ENCODE measurements around the gene SH2D2A. TPM values are rescaled to one million over a fixed set of nuclear protein-coding genes. Genes with fewer than 3 reads are reported as not detected.
A peak's percentile ranks its signal among the peaks of the same experiment; 100 is the strongest.

SH2D2A gene
- polyA plus RNA-seq, 1 of the 3 experiments (the other 2 are of a cell fraction), result not detected

- POLR2A ChIA-PET, result interaction anchor here (0.7 kb wide), 1 partner anchor 161 kb away, joined by 3 read pairs; no protein-coding TSS in a partner anchor
- Histone ChIP-seq H3K9me3 (no peaks in the 10 kb centered on the region), H3F3A (replicated peaks; ENCODE audit: insufficient read depth) (peaks cover 28% of the 10 kb centered on the region), H3K4me1 (ENCODE audit: control insufficient read depth in 1 of 2, insufficient read depth in 2 of 2, low read depth in 1 of 2, low read length in 1 of 2) (peaks cover 9 to 13% of the 10 kb centered on the region in 2 experiments; a peak in 3 of 4 replicates), H3K27me3 (ENCODE audit: insufficient read depth) (no peaks in the 10 kb centered on the region), H3K27ac (ENCODE audit: low read depth in 2 of 2, low read length in 1 of 2) (peak overlapping the region; percentile 2 to 43; a peak in 2 of 4 replicates), H2AFZ (ENCODE audit: low read depth) (no peak overlapping the region), H3K79me2 (ENCODE audit: insufficient read depth) (peaks cover 80% of the 10 kb centered on the region), H4K20me1 (ENCODE audit: insufficient read depth) (peaks cover 50% of the 10 kb centered on the region), H3K36me3 (replicated peaks in 1 of 2; ENCODE audit: control insufficient read depth in 1 of 2, insufficient read depth in 2 of 2, low read length in 1 of 2) (peaks cover 26 to 28% of the 10 kb centered on the region in 2 experiments), H3K9me2 (no peaks in the 10 kb centered on the region), H3K9ac (no peak overlapping the region), H3K4me3 (ENCODE audit: low read depth in 2 of 2, low read length in 1 of 2) (no peak overlapping the region), H3K4me2 (peak overlapping the region; percentile 27; the same call in 1 of the 2 replicates)
- no peak for DNase-seq
- peak; percentile 46; the same call in 1 of the 2 replicates for TF ChIP-seq FOSL2 (IDR thresholded peaks at IDR 0.05; ENCODE audit: borderline replicate concordance, low read depth)
- TF ChIP-seq TCF12 (IDR thresholded peaks at IDR 0.05), result peak; percentile 31; the same call in 1 of the 2 replicates
- no peak for TF ChIP-seq IRF3 (IDR thresholded peaks at IDR 0.05; ENCODE audit: low read depth, low read length)
- TF ChIP-seq PBX3 (IDR thresholded peaks at IDR 0.05), result peak; percentile 44
- peak; percentile 51 for TF ChIP-seq JUND (IDR thresholded peaks at IDR 0.05)
- CTCF ChIA-PET, result interaction anchor here (0.6 to 5.3 kb wide), 12 partner anchors 9 to 146 kb away, joined by 3 to 39 read pairs (median 6); partner anchors contain the start of genes INSRR and NTRK1
Measured at GRCh38 chr1:156781585-156782186, 35.0 kb downstream of the SH2D2A start.

DNA sequence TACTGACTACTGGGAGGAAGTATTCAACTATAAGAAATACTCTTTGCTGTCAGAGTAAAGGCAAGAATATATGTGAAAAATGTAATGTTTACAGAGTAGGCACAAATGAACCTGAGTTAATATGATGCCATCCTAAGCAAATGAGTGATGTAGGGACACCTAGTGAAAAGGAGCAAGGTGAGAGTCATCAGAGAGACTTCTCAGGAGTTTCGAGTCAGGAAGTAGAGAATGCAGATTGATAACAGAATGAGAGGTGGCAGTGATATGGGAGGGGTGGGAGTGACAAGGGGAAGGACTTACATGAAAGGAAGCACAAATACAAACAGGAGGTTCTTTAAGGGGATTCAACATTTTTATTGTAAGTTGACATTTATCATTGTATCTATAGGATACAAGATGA, 39.1 kb downstream of the SH2D2A start:
- H3K4me1 ChIP-seq (ENCODE audit: control insufficient read depth in 1 of 2, insufficient read depth in 2 of 2, low read depth in 1 of 2, low read length in 1 of 2), result peaks cover 21 to 22% of the 10 kb centered on the region in 2 experiments; a peak in 3 of 4 replicates
- no peak for DNase-seq
- H3F3A ChIP-seq (replicated peaks; ENCODE audit: insufficient read depth), result peaks cover 30% of the 10 kb centered on the region
- no peak overlapping the region for H3K4me2 ChIP-seq
- no peak overlapping the region for H3K9ac ChIP-seq
- H2AFZ ChIP-seq (ENCODE audit: low read depth), result no peak overlapping the region
- WGBS (ENCODE audit: low lambda C conversion rate), result 76% methylated on average over 1 of the region's 1 CpG
- H3K27me3 ChIP-seq (ENCODE audit: insufficient read depth), result no peaks in the 10 kb centered on the region
- H3K36me3 ChIP-seq (replicated peaks in 1 of 2; ENCODE audit: control insufficient read depth in 1 of 2, insufficient read depth in 2 of 2, low read length in 1 of 2), result peaks cover 10 to 12% of the 10 kb centered on the region in 2 experiments
- POLR2A ChIA-PET, result interaction anchor here (1.0 kb wide), 1 partner anchor 10 kb away, joined by 3 read pairs; the partner anchor contains the start of gene PRCC
- peak overlapping the region in 1 of 2 experiments; percentile 39; a peak in 1 of 4 replicates for H3K27ac ChIP-seq (ENCODE audit: low read depth in 2 of 2, low read length in 1 of 2)
- H3K4me3 ChIP-seq (ENCODE audit: low read depth in 2 of 2, low read length in 1 of 2), result no peak overlapping the region
- H3K9me3 ChIP-seq, result no peaks in the 10 kb centered on the region
- CTCF ChIA-PET, result interaction anchor here (1.2 to 2.5 kb wide), 6 partner anchors 19 to 151 kb away, joined by 3 to 11 read pairs (median 5); partner anchors contain the start of genes INSRR and NTRK1
- H3K79me2 ChIP-seq (ENCODE audit: insufficient read depth), result peaks cover 93% of the 10 kb centered on the region
- no peaks in the 10 kb centered on the region for H3K9me2 ChIP-seq
- peaks cover 82% of the 10 kb centered on the region for H4K20me1 ChIP-seq (ENCODE audit: insufficient read depth)
- no peak for TF ChIP-seq REST (IDR thresholded peaks at IDR 0.05; ENCODE audit: low read depth, low read length)
- TF ChIP-seq MEF2A (IDR thresholded peaks at IDR 0.05; ENCODE audit: borderline replicate concordance, low read depth), result no peak
- no peak for TF ChIP-seq ELF1 (IDR thresholded peaks at IDR 0.05)
- TF ChIP-seq NRF1 (IDR thresholded peaks at IDR 0.05; ENCODE audit: low read depth, low read length), result no peak
- no peak for TF ChIP-seq RXRA (IDR thresholded peaks at IDR 0.05; ENCODE audit: borderline replicate concordance, low read depth)
- no peak for TF ChIP-seq POLR2AphosphoS5 (IDR thresholded peaks at IDR 0.05; ENCODE audit: low read depth, low read length)
- TF ChIP-seq, protein P1, sequence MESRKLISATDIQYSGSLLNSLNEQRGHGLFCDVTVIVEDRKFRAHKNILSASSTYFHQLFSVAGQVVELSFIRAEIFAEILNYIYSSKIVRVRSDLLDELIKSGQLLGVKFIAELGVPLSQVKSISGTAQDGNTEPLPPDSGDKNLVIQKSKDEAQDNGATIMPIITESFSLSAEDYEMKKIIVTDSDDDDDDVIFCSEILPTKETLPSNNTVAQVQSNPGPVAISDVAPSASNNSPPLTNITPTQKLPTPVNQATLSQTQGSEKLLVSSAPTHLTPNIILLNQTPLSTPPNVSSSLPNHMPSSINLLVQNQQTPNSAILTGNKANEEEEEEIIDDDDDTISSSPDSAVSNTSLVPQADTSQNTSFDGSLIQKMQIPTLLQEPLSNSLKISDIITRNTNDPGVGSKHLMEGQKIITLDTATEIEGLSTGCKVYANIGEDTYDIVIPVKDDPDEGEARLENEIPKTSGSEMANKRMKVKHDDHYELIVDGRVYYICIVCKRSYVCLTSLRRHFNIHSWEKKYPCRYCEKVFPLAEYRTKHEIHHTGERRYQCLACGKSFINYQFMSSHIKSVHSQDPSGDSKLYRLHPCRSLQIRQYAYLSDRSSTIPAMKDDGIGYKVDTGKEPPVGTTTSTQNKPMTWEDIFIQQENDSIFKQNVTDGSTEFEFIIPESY (IDR thresholded peaks at IDR 0.05; ENCODE audit: borderline replicate concordance, low read depth), result no peak
- no peak for TF ChIP-seq FOSL2 (IDR thresholded peaks at IDR 0.05; ENCODE audit: borderline replicate concordance, low read depth)
- no peak for TF ChIP-seq TAF1 (IDR thresholded peaks at IDR 0.05; ENCODE audit: borderline replicate concordance, low read depth, low read length)
- TF ChIP-seq RCOR1 (IDR thresholded peaks at IDR 0.05; ENCODE audit: low read length), result no peak
- TF ChIP-seq NFIC (IDR thresholded peaks at IDR 0.05; ENCODE audit: borderline replicate concordance), result no peak
- TF ChIP-seq IRF3 (IDR thresholded peaks at IDR 0.05; ENCODE audit: low read depth, low read length), result no peak
- no peak for TF ChIP-seq TCF12 (IDR thresholded peaks at IDR 0.05)
- no peak for TF ChIP-seq PBX3 (IDR thresholded peaks at IDR 0.05)
